HUES6 (cell line): Measurements from ENCODE around the gene GATAD2A.

Experiments used
- H3K27ac ChIP-seq: 2 replicates; pipeline ENCODE4 v1.7.0; 2013; ENCODE audit warnings: low read depth, mild to moderate bottlenecking, low read length, inconsistent platforms
- H3K27me3 ChIP-seq: 2 replicates; pipeline ENCODE4 v1.6.1; 2013; ENCODE audit warnings: low read length; ENCODE audit not compliant: control insufficient read depth, insufficient read depth
- H3K36me3 ChIP-seq: 2 replicates; pipeline ENCODE4 v1.6.1; 2013; ENCODE audit warnings: low read length; ENCODE audit not compliant: control insufficient read depth, insufficient read depth
- H3K4me1 ChIP-seq: 2 replicates; pipeline ENCODE4 v1.6.1; 2013; ENCODE audit warnings: low read length; ENCODE audit not compliant: control insufficient read depth, insufficient read depth
- H3K4me3 ChIP-seq: 2 replicates; pipeline ENCODE4 v1.5.1; 2013; ENCODE audit warnings: low read depth, low read length
- H3K9ac ChIP-seq: one replicate; pipeline ENCODE4 v1.6.1; 2013; ENCODE audit warnings: mild to moderate bottlenecking, low read length
- H3K9me3 ChIP-seq: 2 replicates; pipeline ENCODE4 v1.6.1; 2013; ENCODE audit warnings: low read depth, low read length; ENCODE audit not compliant: control insufficient read depth, insufficient read depth

Gene GATAD2A

DNA sequence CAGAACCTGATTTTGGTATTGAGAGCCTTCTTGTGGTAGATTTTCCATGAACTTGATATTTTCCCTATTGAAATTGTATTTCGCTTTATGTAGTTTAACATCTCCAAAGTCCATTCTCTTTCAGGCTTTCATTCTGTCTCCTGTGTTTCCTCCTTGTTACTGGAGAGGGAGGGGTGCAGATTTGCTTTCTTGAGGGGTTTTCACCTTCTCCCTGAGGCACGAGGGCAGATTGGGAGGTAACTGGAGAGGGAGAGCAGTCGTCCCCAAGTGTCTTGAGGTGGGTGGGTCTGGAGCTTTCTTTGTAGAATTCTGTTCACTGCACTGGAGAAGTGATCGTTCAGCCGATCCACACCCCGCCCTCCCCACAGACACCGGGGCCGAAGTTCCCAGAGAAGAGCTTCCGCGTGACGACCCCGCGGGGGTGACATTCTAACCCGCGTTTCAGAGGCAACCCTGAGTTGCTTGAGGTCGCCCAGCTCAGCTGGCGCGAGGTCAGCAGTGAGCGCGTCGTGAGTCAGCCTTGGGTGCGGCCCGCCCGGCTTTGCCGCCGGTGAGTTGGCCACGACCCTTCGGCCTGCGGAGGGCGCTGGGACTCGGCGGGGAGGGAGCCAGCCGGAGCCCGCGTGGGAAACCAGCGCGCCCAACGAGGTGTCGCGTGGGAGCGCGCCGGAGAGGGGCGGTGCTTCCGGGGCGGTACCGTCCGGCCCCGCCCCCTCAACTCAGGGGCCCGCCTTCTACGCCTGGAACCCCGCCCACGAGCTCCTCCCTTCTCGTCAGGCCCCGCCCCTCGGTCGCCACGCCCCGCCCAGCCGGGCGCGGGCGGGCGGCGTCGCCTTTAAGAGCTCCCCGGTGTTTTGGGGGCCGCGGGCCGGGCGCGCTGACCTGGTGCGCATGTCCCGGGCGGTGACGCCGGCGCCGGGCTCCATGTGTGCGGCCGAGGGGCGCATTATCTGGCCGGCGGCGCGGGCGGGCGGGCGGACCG is at the start of gene GATAD2A:
GATAD2A (plus strand) TSS at position 797 of the 982 bp plus-strand sequence. CDS start 59,671 bp downstream, outside the sequence.
- H3K27ac ChIP-seq, result peak within 1 kb of the TSS; percentile 94; the same call in 1 of the 2 replicates
- peak within 1 kb of the TSS; percentile 82 for H3K9ac ChIP-seq
- no peaks in the 10 kb centered on the region for H3K9me3 ChIP-seq
- H3K4me1 ChIP-seq, result peaks cover 47% of the 10 kb centered on the region
- H3K36me3 ChIP-seq, result no peaks in the 10 kb centered on the region
- H3K4me3 ChIP-seq, result peak within 1 kb of the TSS; percentile 91
- no peaks in the 10 kb centered on the region for H3K27me3 ChIP-seq

- H3K9ac ChIP-seq, result no peak overlapping the region
Observed at GRCh38 chr19:19356500-19356899, 49.0 kb upstream of the GATAD2A start.

GRCh38 chr19:19356901-19357566 is 48.4 kb upstream of the GATAD2A start:
- H3K36me3 ChIP-seq, result peaks cover 54% of the 10 kb centered on the region

More at GRCh38 chr19:19356500-19356899, 49.0 kb upstream of the GATAD2A start:
- Histone ChIP-seq H3K27ac (no peak overlapping the region), H3K4me3 (no peak overlapping the region), H3K27me3 (no peaks in the 10 kb centered on the region), H3K4me1 (0 out of 2 replicates have a peak, but pooled peaks cover 2% of the 10 kb centered on the region), H3K36me3 (peaks cover 59% of the 10 kb centered on the region), H3K9me3 (no peaks in the 10 kb centered on the region)

GRCh38 chr19:19361075-19361594 is 44.3 kb upstream of the GATAD2A start:
- H3K27ac ChIP-seq, result no peak overlapping the region
- no peak overlapping the region for H3K9ac ChIP-seq
- H3K9me3 ChIP-seq, result no peaks in the 10 kb centered on the region
- no peaks in the 10 kb centered on the region for H3K27me3 ChIP-seq
- H3K4me1 ChIP-seq, result peaks cover 8% of the 10 kb centered on the region; the same call in 1 of the 2 replicates
- H3K36me3 ChIP-seq, result peaks cover 13% of the 10 kb centered on the region
- H3K4me3 ChIP-seq, result no peak overlapping the region

More at GRCh38 chr19:19356901-19357566, 48.4 kb upstream of the GATAD2A start:
- Histone ChIP-seq H3K27ac (no peak overlapping the region), H3K27me3 (no peaks in the 10 kb centered on the region), H3K9ac (no peak overlapping the region), H3K9me3 (no peaks in the 10 kb centered on the region), H3K4me1 (0 out of 2 replicates have a peak, but pooled peaks cover 2% of the 10 kb centered on the region), H3K4me3 (no peak overlapping the region)

- no peaks in the 10 kb centered on the region for H3K27me3 ChIP-seq
- no peaks in the 10 kb centered on the region for H3K9me3 ChIP-seq
- no peak overlapping the region for H3K27ac ChIP-seq
- no peak overlapping the region for H3K4me3 ChIP-seq
- peaks cover 3% of the 10 kb centered on the region; the same call in 1 of the 2 replicates for H3K36me3 ChIP-seq
- H3K9ac ChIP-seq, result no peak overlapping the region
- peaks cover 12% of the 10 kb centered on the region for H3K4me1 ChIP-seq
Observed at GRCh38 chr19:19362075-19362474, 43.4 kb upstream of the GATAD2A start.

- no peaks in the 10 kb centered on the region for H3K27me3 ChIP-seq
- H3K4me3 ChIP-seq, result no peak overlapping the region
- H3K36me3 ChIP-seq, result no peaks in the 10 kb centered on the region
- no peak overlapping the region for H3K9ac ChIP-seq
- H3K9me3 ChIP-seq, result no peaks in the 10 kb centered on the region
- peaks cover 10% of the 10 kb centered on the region for H3K4me1 ChIP-seq
- no peak overlapping the region for H3K27ac ChIP-seq
Observed at GRCh38 chr19:19366434-19367396, 38.8 kb upstream of the GATAD2A start.

DNA sequence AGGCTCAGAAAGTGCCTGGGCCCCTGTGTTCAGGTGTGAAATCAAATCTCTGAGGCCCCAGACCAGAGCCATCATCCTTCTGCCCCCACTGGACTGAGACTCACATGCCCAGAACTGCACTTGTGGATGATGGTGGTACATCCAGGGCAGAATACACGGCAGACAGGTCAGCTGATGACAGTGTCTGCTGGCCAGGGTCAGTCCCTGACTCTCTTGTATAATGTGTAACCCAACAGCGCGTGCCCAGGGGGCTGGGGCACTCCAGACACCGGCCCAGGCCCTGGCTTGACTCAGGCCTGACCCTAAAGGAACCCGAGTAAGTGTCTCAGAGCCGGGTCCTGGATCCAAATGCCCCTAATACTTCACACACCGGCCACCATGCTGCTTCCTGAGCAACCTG is 37.4 kb upstream of the GATAD2A start:
- Histone ChIP-seq H3K4me3 (no peak overlapping the region), H3K27ac (no peak overlapping the region), H3K36me3 (no peaks in the 10 kb centered on the region), H3K4me1 (peaks cover 17% of the 10 kb centered on the region), H3K9me3 (no peaks in the 10 kb centered on the region), H3K9ac (no peak overlapping the region), H3K27me3 (no peaks in the 10 kb centered on the region)

GRCh38 chr19:19371059-19371458 is 34.4 kb upstream of the GATAD2A start:
- Histone ChIP-seq H3K27ac (no peak overlapping the region), H3K9ac (no peak overlapping the region), H3K4me3 (no peak overlapping the region)

DNA sequence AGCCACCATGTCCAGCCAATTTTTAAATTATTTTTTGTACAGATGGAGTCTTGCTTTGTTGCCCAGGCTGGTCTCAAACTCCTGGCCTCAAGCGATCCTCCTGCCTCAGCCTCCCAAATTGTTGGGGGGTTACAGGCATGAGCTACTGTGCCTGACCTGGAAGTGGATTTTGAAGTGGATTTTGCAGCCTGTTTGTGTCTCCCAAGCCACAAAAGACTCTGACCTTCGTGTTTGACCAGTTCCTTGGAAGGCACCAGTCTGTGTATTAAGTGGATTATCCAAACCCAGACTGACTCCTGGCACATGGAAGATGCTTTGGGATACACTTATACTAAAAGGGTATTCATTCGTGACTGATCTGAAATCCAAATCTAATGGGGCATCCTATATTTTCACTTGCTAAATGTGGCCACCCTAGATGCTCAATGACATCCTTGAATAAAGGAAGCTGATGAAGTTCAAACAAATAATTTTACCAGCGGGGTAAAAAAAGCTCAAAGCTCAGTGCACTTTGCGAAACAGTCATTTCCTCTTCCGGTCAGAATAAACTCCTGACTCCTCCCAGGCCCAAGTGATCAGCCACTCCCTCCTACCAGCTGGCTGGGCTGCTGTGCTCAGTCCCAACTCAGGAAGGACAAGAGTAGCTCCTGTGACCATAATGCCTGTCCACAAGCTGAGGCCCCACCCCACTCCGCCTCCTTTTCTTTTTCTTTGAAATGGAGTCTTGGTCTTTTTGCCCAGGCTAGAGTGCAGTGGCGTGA is 32.6 kb upstream of the GATAD2A start:
- Histone ChIP-seq H3K27me3 (no peaks in the 10 kb centered on the region), H3K27ac (no peak overlapping the region), H3K4me1 (peaks cover 19% of the 10 kb centered on the region), H3K4me3 (no peak overlapping the region), H3K9me3 (no peaks in the 10 kb centered on the region), H3K36me3 (no peaks in the 10 kb centered on the region), H3K9ac (no peak overlapping the region)

More at GRCh38 chr19:19371059-19371458, 34.4 kb upstream of the GATAD2A start:
- Histone ChIP-seq H3K4me1 (peaks cover 17% of the 10 kb centered on the region), H3K27me3 (no peaks in the 10 kb centered on the region), H3K36me3 (no peaks in the 10 kb centered on the region), H3K9me3 (no peaks in the 10 kb centered on the region)
